Measurements from ENCODE around the gene SCAF4.

DNA sequence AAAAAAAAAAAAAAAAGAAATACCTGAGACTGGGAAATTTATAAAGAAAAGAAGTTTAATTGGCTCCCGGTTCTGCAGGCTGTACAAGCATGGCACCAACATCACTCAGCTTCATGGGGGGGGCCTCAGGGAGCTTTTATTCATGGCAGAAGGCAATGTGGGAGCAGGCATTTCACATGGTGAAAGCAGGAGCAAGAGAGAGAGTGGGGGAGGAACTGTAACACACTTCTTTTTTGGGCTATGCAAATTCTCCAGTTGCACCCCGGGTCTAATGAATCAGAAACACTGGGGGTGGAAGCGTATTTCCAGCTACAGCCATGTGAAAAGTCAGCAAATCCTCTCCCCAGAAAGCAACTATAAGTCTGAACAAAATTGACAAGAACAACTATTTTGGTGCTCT is 84.3 kb downstream of the SCAF4 start:
- TF ChIP-seq CTCF (IDR thresholded peaks at IDR 0.05; ENCODE audit: insufficient read depth, low read depth, low read length) (no peak), EZH2 (IDR thresholded peaks at IDR 0.05; ENCODE audit: insufficient read depth, low read length) (no peak)
